H1 (cell line): ENCODE results near the gene SLC17A1. TPM values are rescaled to one million over a fixed set of nuclear protein-coding genes. Genes with fewer than 3 reads are reported as not detected.
A peak's percentile ranks its signal among the peaks of the same experiment; 100 is the strongest.

ENCODE experiments used
- CTCF ChIA-PET: fragments of 300-600 bp; sonication (Branson Sonifier 250); formaldehyde crosslinking; loops from one replicate; lab custom pipeline; 2021; ENCODE audit not compliant: partially characterized antibody; lab: Charles Lee
- POLR2A ChIA-PET: fragments of 300-600 bp; sonication (Branson Sonifier 250); formaldehyde crosslinking; loops from one replicate; lab custom pipeline; 2021; ENCODE audit warnings: inconsistent platforms; ENCODE audit not compliant: partially characterized antibody; lab: Charles Lee
- DNase-seq, 2 experiments: peaks; one replicate each; pipeline versions ENCODE4 v3.0.0 to v3.0.0-alpha.2; 2010 to 2022; ENCODE audit warnings: low spot score in 2 of 2, low read depth in 1 of 2, mixed read lengths in 1 of 2
- FAIRE-seq: peaks from 2 replicates; lab custom pipeline; 2011; peaks lifted over from hg19 to GRCh38; lab: Jason Lieb, UNC
- H2AFZ ChIP-seq: 2 replicates; pipeline ENCODE4 v1.8.1; 2012; ENCODE audit warnings: low read length, inconsistent platforms
- H2AK5ac ChIP-seq: 2 replicates; pipeline ENCODE4 v1.6.1; 2013; ENCODE audit warnings: low read depth, low read length
- H2BK120ac ChIP-seq: replicated peaks from 2 replicates; pipeline ENCODE3; 2013; ENCODE audit warnings: low read depth, low read length, inconsistent platforms
- H2BK12ac ChIP-seq: 2 replicates; pipeline ENCODE4 v1.6.1; 2013; ENCODE audit warnings: low read depth, low read length
- H2BK15ac ChIP-seq: 2 replicates; pipeline ENCODE4 v1.6.1; 2013; ENCODE audit warnings: low read length
- H2BK20ac ChIP-seq: 2 replicates; pipeline ENCODE4 v1.6.1; 2013; ENCODE audit warnings: low read length
- H2BK5ac ChIP-seq: 2 replicates; pipeline ENCODE4 v1.6.1; 2013; ENCODE audit warnings: low read depth, low read length
- H3K14ac ChIP-seq: 2 replicates; pipeline ENCODE4 v1.6.1; 2013; ENCODE audit warnings: inconsistent platforms; ENCODE audit not compliant: insufficient read length
- H3K18ac ChIP-seq: 2 replicates; pipeline ENCODE4 v1.6.1; 2013; ENCODE audit warnings: low read length; ENCODE audit errors: extremely low read depth
- H3K23ac ChIP-seq: 2 replicates; pipeline ENCODE4 v1.6.1; 2013; ENCODE audit warnings: inconsistent platforms; ENCODE audit not compliant: insufficient read length
- H3K23me2 ChIP-seq: 2 replicates; pipeline ENCODE4 v1.6.1; 2013; ENCODE audit warnings: low read depth, low read length
- H3K27ac ChIP-seq: 2 replicates; pipeline ENCODE4 v1.6.1; 2011; ENCODE audit warnings: low read depth, low read length, inconsistent platforms
- H3K27me3 ChIP-seq, 4 experiments: replicated peaks in 1 of 4; 1 replicate in 1 of 4; 2 replicates in 3 of 4; pipeline versions ENCODE4 v1.6.1 to v1.8.1; 2011 to 2013; ENCODE audit warnings: low read length in 3 of 4, mild to moderate bottlenecking in 3 of 4, inconsistent platforms in 2 of 4, mixed read lengths in 2 of 4, moderate library complexity in 1 of 4; ENCODE audit not compliant: control insufficient read depth in 3 of 4, insufficient read depth in 3 of 4; ENCODE audit errors: extremely low read depth in 1 of 4
- H3K36me3 ChIP-seq, 4 experiments: 2 replicates each; pipeline versions ENCODE4 v1.6.1 to v1.8.1; 2011 to 2013; ENCODE audit warnings: mild to moderate bottlenecking in 4 of 4, low read length in 3 of 4, moderate library complexity in 2 of 4, control low read depth in 1 of 4, inconsistent platforms in 1 of 4; ENCODE audit not compliant: insufficient read depth in 4 of 4, control insufficient read depth in 2 of 4
- H3K4ac ChIP-seq: replicated peaks from 2 replicates; pipeline ENCODE3; 2013; ENCODE audit warnings: low read length, low read depth, mixed read lengths, inconsistent platforms; ENCODE audit not compliant: insufficient read length
- H3K4me1 ChIP-seq, 4 experiments: replicated peaks in 1 of 4; 1 replicate in 1 of 4; 2 replicates in 3 of 4; pipeline versions ENCODE4 v1.6.1 to v1.8.1; 2011 to 2013; ENCODE audit warnings: low read length in 3 of 4, inconsistent platforms in 2 of 4, mixed read lengths in 1 of 4; ENCODE audit not compliant: insufficient read depth in 4 of 4, control insufficient read depth in 3 of 4
- H3K4me2 ChIP-seq, 2 experiments: 2 replicates each; pipeline versions ENCODE4 v1.6.1 to v1.8.1; 2011 to 2013; ENCODE audit warnings: low read depth in 2 of 2, low read length in 2 of 2, control low read depth in 1 of 2, inconsistent platforms in 1 of 2, mild to moderate bottlenecking in 1 of 2; ENCODE audit not compliant: insufficient read depth in 1 of 2
- H3K4me3 ChIP-seq, 4 experiments: fragments of 200-600, 300-600 bp in 1 of 4; sonication (generic), shearing (Covaris generic), sonication (Bioruptor Twin) in 1 of 4; 2 replicates each; pipeline versions ENCODE4 v1.5.1 to v1.8.1; 2011 to 2016; ENCODE audit warnings: low read length in 4 of 4, low read depth in 3 of 4, control low read depth in 2 of 4, inconsistent platforms in 2 of 4, mild to moderate bottlenecking in 2 of 4, mixed read lengths in 1 of 4, moderate library complexity in 1 of 4; ENCODE audit not compliant: insufficient read depth in 2 of 4; ENCODE audit errors: extremely low read depth in 1 of 4
- H3K56ac ChIP-seq: replicated peaks from 2 replicates; pipeline ENCODE3; 2013; ENCODE audit warnings: low read depth, mild to moderate bottlenecking, mixed read lengths, low read length, inconsistent platforms; ENCODE audit not compliant: insufficient read length
- H3K79me1 ChIP-seq: 2 replicates; pipeline ENCODE4 v1.6.1; 2013; ENCODE audit warnings: low read depth, low read length, control low read depth
- H3K79me2 ChIP-seq, 2 experiments: 2 replicates each; pipeline versions ENCODE4 v1.6.1 to v1.8.1; 2012 to 2013; ENCODE audit warnings: low read length in 2 of 2, mild to moderate bottlenecking in 2 of 2, inconsistent platforms in 1 of 2; ENCODE audit not compliant: insufficient read depth in 2 of 2, control insufficient read depth in 1 of 2
- H3K9ac ChIP-seq, 4 experiments: replicated peaks in 1 of 4; 1 replicate in 1 of 4; 2 replicates in 3 of 4; pipeline versions ENCODE4 v1.6.1 to v1.8.1; 2011 to 2013; ENCODE audit warnings: low read depth in 3 of 4, low read length in 3 of 4, control low read depth in 2 of 4, mild to moderate bottlenecking in 2 of 4, moderate library complexity in 2 of 4, inconsistent platforms in 1 of 4; ENCODE audit errors: extremely low read depth in 1 of 4
- H3K9me3 ChIP-seq, 2 experiments: 2 replicates each; pipeline versions ENCODE4 v1.6.1 to v1.8.1; 2012 to 2013; ENCODE audit warnings: mild to moderate bottlenecking in 2 of 2, moderate library complexity in 2 of 2, control low read depth in 1 of 2, inconsistent platforms in 1 of 2, low read depth in 1 of 2, low read length in 1 of 2, mixed read lengths in 1 of 2; ENCODE audit not compliant: insufficient read depth in 2 of 2
- H4K20me1 ChIP-seq, 2 experiments: replicated peaks in 1 of 2; 2 replicates each; pipeline versions ENCODE3 to v1.8.1; 2011 to 2013; ENCODE audit warnings: inconsistent platforms in 2 of 2, low read length in 2 of 2, mild to moderate bottlenecking in 1 of 2; ENCODE audit not compliant: insufficient read depth in 2 of 2, control insufficient read depth in 1 of 2
- H4K5ac ChIP-seq: 2 replicates; pipeline ENCODE4 v1.6.1; 2013; ENCODE audit warnings: low read length, low read depth, mixed read lengths, inconsistent platforms; ENCODE audit not compliant: insufficient read length
- H4K8ac ChIP-seq: 2 replicates; pipeline ENCODE4 v1.8.0; 2013; ENCODE audit warnings: mild to moderate bottlenecking, moderate library complexity, low read length, inconsistent platforms; ENCODE audit not compliant: insufficient read depth; ENCODE audit errors: extremely low read depth
- H4K91ac ChIP-seq: replicated peaks from 2 replicates; pipeline ENCODE3; 2013; ENCODE audit warnings: low read length, mixed read lengths, inconsistent platforms; ENCODE audit not compliant: insufficient read length
- BCL11A ChIP-seq, 2 experiments: IDR thresholded peaks; one replicate each; pipeline ENCODE4 v1.6.1; 2011; ENCODE audit warnings: low read depth in 2 of 2, low read length in 2 of 2, mild to moderate bottlenecking in 2 of 2
- CEBPB ChIP-seq: IDR thresholded peaks from 2 replicates; pipeline ENCODE4 v1.6.1; 2012; ENCODE audit warnings: low read depth, low read length
- CREB1 ChIP-seq: IDR thresholded peaks from 2 replicates; pipeline ENCODE4 v1.6.1; 2012; ENCODE audit warnings: inconsistent platforms
- CTCF ChIP-seq, 3 experiments: IDR thresholded peaks; 1 replicate in 2 of 3; 2 replicates in 1 of 3; pipeline versions ENCODE4 v1.5.1 to v1.6.1; 2011; ENCODE audit warnings: low read length in 3 of 3, mild to moderate bottlenecking in 3 of 3, inconsistent platforms in 2 of 3, low read depth in 1 of 3, moderate library complexity in 1 of 3; ENCODE audit not compliant: insufficient read depth in 1 of 3; ENCODE audit errors: control extremely low read depth in 1 of 3
- GABPA ChIP-seq: IDR thresholded peaks from 2 replicates; pipeline ENCODE4 v1.6.1; 2011; ENCODE audit warnings: mild to moderate bottlenecking, low read length, moderate library complexity, borderline replicate concordance; ENCODE audit not compliant: insufficient read depth
- GTF2F1 ChIP-seq: IDR thresholded peaks from 2 replicates; pipeline ENCODE4 v1.6.1; 2012; ENCODE audit warnings: low read depth, low read length, improper control_type of control experiment, borderline replicate concordance
- JUND ChIP-seq: IDR thresholded peaks from 2 replicates; pipeline ENCODE4 v1.6.1; 2011; ENCODE audit warnings: mild to moderate bottlenecking, improper control_type of control experiment, low read length
- POLR2AphosphoS5 ChIP-seq: IDR thresholded peaks from 2 replicates; pipeline ENCODE4 v1.6.1; 2011; ENCODE audit warnings: low read depth, low read length
- RXRA ChIP-seq: IDR thresholded peaks from 2 replicates; pipeline ENCODE4 v1.6.1; 2011; ENCODE audit warnings: low read depth, mild to moderate bottlenecking, low read length, moderate library complexity; ENCODE audit not compliant: insufficient read depth
- SIX5 ChIP-seq: IDR thresholded peaks from 2 replicates; pipeline ENCODE4 v1.6.1; 2011; ENCODE audit warnings: mild to moderate bottlenecking, low read depth, low read length
- SP1 ChIP-seq: IDR thresholded peaks from 2 replicates; pipeline ENCODE4 v1.6.1; 2011; ENCODE audit warnings: low read depth, low read length
- USF2 ChIP-seq: IDR thresholded peaks from 2 replicates; pipeline ENCODE4 v1.6.1; 2011; ENCODE audit warnings: low read length, improper control_type of control experiment
- WGBS, 2 experiments: shearing (Covaris generic) in 1 of 2; methylation state at CpG; one replicate each; pipeline versions ENCODE4 v1.1.6 to v1.1.7; 2013 to 2015; ENCODE audit warnings: low lambda C conversion rate in 2 of 2, mixed read lengths in 2 of 2, inconsistent platforms in 1 of 2, low coverage in 1 of 2, missing lambda C conversion rate in 1 of 2; ENCODE audit not compliant: insufficient replicate concordance in 2 of 2, insufficient coverage in 1 of 2, insufficient read length in 1 of 2; ENCODE audit errors: extremely low coverage in 1 of 2, missing lambda C conversion rate in 1 of 2; 5-methylcytosine and 5-hydroxymethylcytosine counted together
- polyA plus RNA-seq, 7 experiments: library from polyadenylated mRNA; depleted of rRNA in 3 of 7; stranded (reverse) in 5 of 7; unstranded in 2 of 7; fragments of >200 nt in 5 of 7; fragments of 200-250 nt in 2 of 7; gene quantifications; 1 replicate in 5 of 7; 2 replicates in 1 of 7; 4 replicates in 1 of 7; pipeline versions ENCODE4 v1.2.1 to v1.2.3, GENCODE V29; 2011 to 2013; ENCODE audit warnings: missing spikeins in 2 of 7, mixed read lengths in 2 of 7
- total RNA-seq: library from RNA; stranded (reverse); fragmentation: NEBNext Ultra II Directional; extraction: Animal tissue kit (Norgen Biotek cat#: 25700); gene quantifications from 2 replicates; pipeline ENCODE4 v1.2.1, GENCODE V29; 2021

SLC17A1 gene
- total and polyA plus RNA-seq, 2 of the 8 experiments (the other 6 are each of a cell fraction or from before 2014, with no cell fraction given) = not detected

DNA sequence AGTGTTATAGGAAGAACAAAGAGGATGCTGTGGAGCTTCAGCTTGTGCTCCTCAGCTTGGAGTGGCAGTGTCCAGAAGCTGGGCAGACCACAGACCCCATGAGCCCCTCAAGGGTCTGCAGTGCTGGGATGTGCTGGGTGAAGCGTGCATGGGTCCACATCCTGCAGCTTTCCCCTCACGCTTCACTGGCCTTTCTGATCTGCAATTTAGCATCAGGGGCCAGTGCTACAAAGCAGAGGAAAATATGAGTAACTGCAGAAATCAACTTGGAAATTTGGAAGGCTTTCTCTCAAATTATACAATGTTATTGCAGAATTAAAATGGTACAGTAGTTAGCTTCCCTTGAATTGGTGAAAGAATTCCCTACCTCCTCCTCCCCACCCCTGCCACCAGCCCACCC, 67.2 kb downstream of the SLC17A1 start:
- Histone ChIP-seq H3K4ac (no peak overlapping the region), H3K14ac (no peak overlapping the region), H3K9me3 (no peaks in the 10 kb centered on the region), H3K4me1 (no peaks in the 10 kb centered on the region), H4K8ac (no peak overlapping the region), H3K79me1 (no peaks in the 10 kb centered on the region), H4K5ac (no peak overlapping the region), H4K20me1 (no peaks in the 10 kb centered on the region), H3K27ac (no peak overlapping the region), H2AK5ac (no peak overlapping the region), H2BK120ac (no peak overlapping the region), H3K23me2 (no peaks in the 10 kb centered on the region), H3K4me3 (no peak overlapping the region), H3K9ac (no peak overlapping the region), H3K4me2 (no peak overlapping the region), H2BK5ac (no peak overlapping the region), H3K23ac (no peak overlapping the region), H3K27me3 (no peaks in the 10 kb centered on the region), H3K18ac (peak overlapping the region; percentile 27; the same call in 1 of the 2 replicates), H2BK20ac (no peak overlapping the region), H2BK12ac (no peak overlapping the region), H2AFZ (no peak overlapping the region), H3K36me3 (no peaks in the 10 kb centered on the region), H3K56ac (no peak overlapping the region), H4K91ac (no peak overlapping the region), H2BK15ac (no peak overlapping the region), H3K79me2 (no peaks in the 10 kb centered on the region)
- FAIRE-seq (no peak), DNase-seq (no peak)
- ChIA-PET POLR2A (interaction anchor here (1.0 kb wide), 1 partner anchor 245 kb away, joined by 3 read pairs; no protein-coding TSS in a partner anchor), CTCF (interaction anchor here (0.9 to 3.0 kb wide), 5 partner anchors 13 to 47 kb away, joined by 4 to 15 read pairs (median 5); no protein-coding TSS in a partner anchor)
- WGBS, 2 experiments = 69% methylated on average over 2 of the region's 2 CpGs; no CpG with 5 or more reads in 1 of the 2 experiments
- TF ChIP-seq CTCF (IDR thresholded peaks at IDR 0.05; ENCODE audit: control extremely low read depth in 1 of 3, insufficient read depth in 1 of 3, low read depth in 1 of 3, low read length in 3 of 3) (no peak), SP1 (no peak), GABPA (no peak), CREB1 (no peak), GTF2F1 (no peak), JUND (no peak), POLR2AphosphoS5 (no peak), SIX5 (no peak), RXRA (no peak), USF2 (no peak), BCL11A (IDR thresholded peaks at IDR 0.05; ENCODE audit: low read depth in 2 of 2, low read length in 2 of 2) (no peak), CEBPB (no peak)
